ENCODE data around the gene NKD2. TPM values are rescaled to one million over a fixed set of nuclear protein-coding genes. Genes with fewer than 3 reads are reported as not detected.

NKD2 gene
- total RNA-seq, 1 experiment from 2014 or later = 0.57 TPM

GRCh38 chr5:966345-966710 is 42.3 kb upstream of the NKD2 start:
- intact Hi-C loops (cut with micrococcal nuclease; ENCODE audit: unreplicated experiment) = no loop called here
- CTCF ChIA-PET = no interaction called here
- no TSS peak for BruUV-seq (replicated peaks)

GRCh38 chr5:966941-967340 is 41.7 kb upstream of the NKD2 start:
- POLR2A ChIA-PET (ENCODE audit: unreplicated experiment) = no interaction called here
- H3K27me3 ChIP-seq (ENCODE audit: insufficient read depth, low read depth) = peaks cover 100% of the 10 kb centered on the region
- no TSS peak for BruUV-seq (replicated peaks)
- H3K36me3 ChIP-seq (ENCODE audit: low read depth) = no peaks in the 10 kb centered on the region
- no peak overlapping the region for H3K27ac ChIP-seq
- H2AFZ ChIP-seq = no peak overlapping the region
- no peak for DNase-seq
- no peaks in the 10 kb centered on the region for H3K9me2 ChIP-seq (ENCODE audit: insufficient read depth)
- H4K20me1 ChIP-seq (ENCODE audit: insufficient read depth) = peaks cover 13% of the 10 kb centered on the region; the same call in 1 of the 2 replicates
- no peaks in the 10 kb centered on the region for H3K4me1 ChIP-seq (replicated peaks; ENCODE audit: insufficient read depth)
- H3K4me3 ChIP-seq = no peak overlapping the region
- CTCF ChIA-PET = no interaction called here
- H3F3A ChIP-seq (ENCODE audit: insufficient read depth, low read depth) = no peaks in the 10 kb centered on the region
- no peaks in the 10 kb centered on the region for H3K79me2 ChIP-seq (ENCODE audit: low read depth)
- intact Hi-C loops (cut with micrococcal nuclease; ENCODE audit: unreplicated experiment) = no loop called here
- no peaks in the 10 kb centered on the region for H3K9me3 ChIP-seq (ENCODE audit: insufficient read depth, low read depth)
- TF ChIP-seq CTCF (conservative IDR thresholded peaks at IDR 0.05) = no peak
- TF ChIP-seq EZH2 (IDR thresholded peaks at IDR 0.05; ENCODE audit: low read depth) = no peak
- H3K4me2 ChIP-seq = no peak overlapping the region

More at GRCh38 chr5:966345-966710, 42.3 kb upstream of the NKD2 start:
- Histone ChIP-seq H3K9me3 (ENCODE audit: insufficient read depth, low read depth) (no peaks in the 10 kb centered on the region), H3K4me2 (no peak overlapping the region), H4K20me1 (ENCODE audit: insufficient read depth) (peaks cover 13% of the 10 kb centered on the region; the same call in 1 of the 2 replicates), H3K79me2 (ENCODE audit: low read depth) (no peaks in the 10 kb centered on the region), H3K9me2 (ENCODE audit: insufficient read depth) (no peaks in the 10 kb centered on the region), H3K36me3 (ENCODE audit: low read depth) (no peaks in the 10 kb centered on the region), H3K4me3 (no peak overlapping the region), H3K4me1 (replicated peaks; ENCODE audit: insufficient read depth) (no peaks in the 10 kb centered on the region), H2AFZ (no peak overlapping the region), H3K27ac (no peak overlapping the region), H3F3A (ENCODE audit: insufficient read depth, low read depth) (no peaks in the 10 kb centered on the region), H3K27me3 (ENCODE audit: insufficient read depth, low read depth) (peaks cover 100% of the 10 kb centered on the region)
- no peak for DNase-seq
- TF ChIP-seq EZH2 (IDR thresholded peaks at IDR 0.05; ENCODE audit: low read depth) (no peak), CTCF (conservative IDR thresholded peaks at IDR 0.05) (no peak)
- POLR2A ChIA-PET (ENCODE audit: unreplicated experiment) = interaction anchor here (0.7 kb wide), 1 partner anchor 364 kb away, joined by 6 read pairs; no protein-coding TSS in a partner anchor

DNA sequence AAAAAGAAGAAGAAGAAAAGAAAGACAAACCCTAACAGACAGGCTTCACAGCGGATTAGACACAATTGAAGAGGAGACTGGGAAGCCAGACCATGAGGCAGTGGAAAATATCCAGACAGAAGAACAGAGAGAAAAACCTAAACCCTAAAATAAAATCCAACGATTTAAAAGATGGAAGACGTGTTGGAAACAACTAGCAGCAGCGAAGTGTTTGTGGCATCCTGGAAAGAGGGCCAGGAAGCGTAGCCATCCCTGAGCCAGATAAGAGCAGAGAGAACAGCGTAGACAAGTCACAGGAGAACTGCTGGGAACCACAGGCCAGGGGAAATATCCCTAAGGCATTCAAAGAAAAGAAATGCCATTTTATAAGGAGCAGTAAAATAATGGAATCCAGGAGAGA is 39.7 kb upstream of the NKD2 start:
- POLR2A ChIA-PET (ENCODE audit: unreplicated experiment) = no interaction called here

More for the DNA sequence above, 39.7 kb upstream of the NKD2 start:
- intact Hi-C loops (cut with micrococcal nuclease; ENCODE audit: unreplicated experiment) = no loop called here
- no TSS peak for BruUV-seq (replicated peaks)
- Histone ChIP-seq H2AFZ (no peak overlapping the region), H3K4me2 (no peak overlapping the region), H4K20me1 (ENCODE audit: insufficient read depth) (peaks cover 13% of the 10 kb centered on the region; the same call in 1 of the 2 replicates), H3K9me3 (ENCODE audit: insufficient read depth, low read depth) (no peaks in the 10 kb centered on the region), H3F3A (ENCODE audit: insufficient read depth, low read depth) (no peaks in the 10 kb centered on the region), H3K36me3 (ENCODE audit: low read depth) (no peaks in the 10 kb centered on the region), H3K27ac (no peak overlapping the region), H3K27me3 (ENCODE audit: insufficient read depth, low read depth) (peaks cover 97% of the 10 kb centered on the region), H3K4me3 (no peak overlapping the region), H3K4me1 (replicated peaks; ENCODE audit: insufficient read depth) (no peaks in the 10 kb centered on the region), H3K79me2 (ENCODE audit: low read depth) (no peaks in the 10 kb centered on the region), H3K9me2 (ENCODE audit: insufficient read depth) (no peaks in the 10 kb centered on the region)
- no peak for DNase-seq
- CTCF ChIA-PET = no interaction called here
- TF ChIP-seq EZH2 (IDR thresholded peaks at IDR 0.05; ENCODE audit: low read depth) (no peak), CTCF (conservative IDR thresholded peaks at IDR 0.05) (no peak)
